Ureter (tissue), 1 donor: ENCODE data around the gene PTPRA. TPM values are rescaled to one million over a fixed set of nuclear protein-coding genes. Genes with fewer than 3 reads are reported as not detected.
"Not testable (repeated sequence)": the region's sequence is repeated elsewhere in the genome, so short reads cannot be mapped to it uniquely, and the experiment has no call there.

Experiments used
- DNase-seq: peaks from one replicate; pipeline ENCODE4 v3.0.0-alpha.2; 2020; ENCODE audit warnings: low spot score
- total RNA-seq: library from RNA; stranded (reverse); gene quantifications from one replicate; pipeline ENCODE4 v1.2.4, GENCODE V29; 2023
- donor health status: DM: yes; HTN: yes; CAD: no.

The PTPRA gene
- total RNA-seq, 1 donor from 2014 or later, result 79.5 TPM

DNA sequence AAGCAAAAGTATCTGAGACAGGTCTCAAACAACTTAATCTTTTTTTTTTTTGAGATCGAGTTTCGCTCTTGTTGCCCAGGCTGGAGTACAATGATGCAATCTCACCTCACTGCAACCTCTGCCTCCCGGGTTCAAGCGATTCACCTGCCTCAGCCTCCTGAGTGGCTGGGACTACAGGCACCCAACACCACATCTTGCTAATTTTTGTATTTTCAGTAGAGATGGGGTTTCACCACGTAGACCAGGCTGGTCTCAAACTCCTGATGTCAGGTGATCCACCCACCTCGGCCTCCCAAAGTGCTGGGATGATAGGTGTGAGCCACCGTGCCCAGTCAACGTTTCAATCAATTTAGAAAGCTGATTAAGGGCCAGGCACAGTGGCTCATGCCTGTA lies 200.0 kb downstream of the PTPRA start:
- not testable (repeated sequence) for DNase-seq

DNA sequence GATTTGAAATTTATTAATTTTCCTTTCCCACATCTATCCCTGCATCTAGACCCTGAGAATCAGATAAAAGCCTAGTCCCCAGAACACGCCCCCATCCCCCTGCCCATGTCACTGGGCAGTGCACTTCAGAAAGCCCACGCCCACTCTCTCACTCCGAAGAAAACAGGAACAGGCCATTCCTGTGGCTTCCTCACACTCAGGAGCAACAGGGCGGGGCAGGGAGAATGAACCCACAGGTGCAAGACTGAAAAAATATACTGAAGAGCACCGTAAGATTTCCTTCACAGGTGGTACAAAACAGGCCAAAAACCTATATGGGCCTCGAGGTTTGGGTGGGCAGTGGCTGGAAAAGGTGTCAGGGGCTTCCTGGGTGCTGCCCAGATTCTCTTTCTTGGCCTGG lies 201.5 kb downstream of the PTPRA start:
- DNase-seq, result no peak

DNA sequence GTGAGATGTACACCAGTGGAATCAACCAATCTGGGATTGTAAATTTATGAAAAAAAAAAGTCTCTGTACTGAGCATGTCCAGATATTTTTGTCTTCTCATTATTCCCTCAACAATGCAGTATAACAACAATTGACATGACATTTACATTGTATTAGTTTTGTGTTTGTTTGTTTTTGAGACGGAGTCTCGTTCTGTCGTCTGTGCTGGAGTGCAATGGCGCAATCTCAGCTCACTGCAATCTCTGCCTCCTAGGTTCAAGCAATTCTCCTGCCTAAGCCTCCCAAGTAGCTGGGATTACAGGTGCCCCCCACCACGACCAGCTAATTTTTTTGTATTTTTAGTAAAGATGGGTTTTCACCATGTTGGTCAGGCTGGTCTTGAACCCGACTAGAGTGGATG lies 202.0 kb downstream of the PTPRA start:
- not testable (repeated sequence) for DNase-seq

DNA sequence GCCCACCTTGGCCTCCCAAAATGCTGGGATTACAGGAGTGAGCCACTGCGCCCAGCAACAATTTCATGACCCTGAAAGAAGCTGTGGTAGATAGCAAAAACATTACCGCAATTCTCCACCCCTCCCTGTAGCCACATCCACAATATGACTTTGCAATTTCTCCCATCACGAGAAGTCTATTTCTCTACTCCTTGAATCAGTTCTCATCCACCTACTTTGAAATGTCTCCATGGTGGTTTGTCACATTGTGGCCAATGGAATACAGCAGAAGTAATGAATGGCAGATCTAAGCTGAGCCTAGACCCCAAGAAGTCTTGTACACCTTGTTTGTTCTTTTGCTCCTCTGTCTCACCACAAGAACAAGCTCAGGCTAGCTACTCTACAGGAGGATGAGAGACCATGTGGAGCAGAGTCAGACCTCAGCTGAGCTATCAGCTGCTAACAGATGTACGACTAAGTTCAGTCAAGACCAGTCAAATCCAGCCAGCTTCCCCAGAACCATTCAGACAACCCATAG lies 204.4 kb downstream of the PTPRA start:
- no peak for DNase-seq

DNA sequence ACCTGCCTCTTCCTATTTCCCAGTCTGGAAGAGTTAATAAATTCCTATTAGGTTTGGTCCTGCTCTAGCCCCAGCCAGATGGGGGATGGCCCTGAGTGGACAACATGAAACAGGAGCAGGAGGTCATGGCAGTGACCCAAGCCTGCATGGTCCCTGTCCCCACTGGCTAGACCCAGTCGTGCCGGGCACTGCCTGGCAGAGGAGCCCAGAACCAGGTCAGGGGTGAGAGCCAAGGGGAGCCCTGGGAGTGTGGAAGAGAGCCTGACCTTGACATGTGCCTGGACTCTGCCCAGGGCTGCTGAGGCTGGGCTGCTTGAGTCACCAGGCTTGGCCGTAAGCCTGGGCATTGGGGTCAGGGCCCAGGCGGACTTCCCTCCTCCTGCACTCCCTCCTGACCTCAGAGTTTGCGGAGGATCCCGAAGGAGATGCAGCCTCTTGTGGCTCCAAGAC lies 207.7 kb downstream of the PTPRA start:
- DNase-seq, result no peak

DNA sequence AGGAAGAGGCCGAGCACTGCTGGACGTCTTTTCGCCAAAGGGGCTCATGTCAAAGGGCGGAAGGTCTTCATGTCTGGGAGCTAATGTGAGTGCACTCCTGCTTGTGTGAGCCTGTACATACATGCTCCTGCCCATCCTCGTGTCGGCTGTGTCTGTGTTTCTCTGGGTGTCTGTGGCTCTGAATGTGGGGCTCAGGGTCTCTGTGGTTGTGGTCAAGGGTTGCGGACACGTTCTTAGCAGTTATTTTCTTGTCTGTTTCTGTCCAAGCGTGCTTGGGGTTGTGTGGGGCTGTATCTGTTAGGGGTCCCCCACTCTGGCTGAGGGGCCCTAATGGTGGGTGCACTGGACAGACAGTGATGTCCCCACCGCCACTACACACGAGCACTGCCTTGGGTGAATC lies 208.4 kb downstream of the PTPRA start:
- DNase-seq, result no peak

DNA sequence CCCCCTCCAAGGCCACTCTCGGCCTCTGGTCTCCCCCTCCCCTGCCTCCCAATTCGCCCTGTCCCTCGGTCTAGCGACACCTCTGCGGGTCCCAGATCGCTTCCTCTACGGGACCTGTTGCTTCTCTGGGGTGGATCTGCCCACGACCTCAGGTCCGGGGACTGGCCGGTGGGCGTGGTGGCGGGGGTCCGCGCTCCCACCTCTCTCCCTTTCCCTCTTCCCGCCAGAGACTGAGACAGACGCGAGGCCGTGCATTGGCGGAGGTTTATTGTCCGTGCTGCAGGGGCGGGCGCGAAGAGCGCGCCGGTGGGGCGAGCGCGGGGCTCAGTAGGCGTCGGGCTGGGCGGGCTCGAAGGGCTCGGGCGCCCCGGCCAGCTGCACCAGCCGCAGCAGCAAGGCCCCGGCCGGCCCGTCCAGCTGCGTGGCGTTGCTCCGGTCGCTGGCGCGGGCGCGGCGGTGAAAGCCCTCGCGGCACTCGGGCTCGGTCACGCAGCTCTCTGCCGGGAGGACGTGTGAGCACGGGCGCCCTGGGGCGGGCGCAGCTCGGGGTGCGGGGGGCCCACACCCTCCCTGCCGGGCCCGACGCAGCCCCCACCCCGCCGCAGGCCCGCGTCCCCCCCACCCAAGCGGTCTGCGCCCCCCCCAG lies 209.1 kb downstream of the PTPRA start:
- no peak for DNase-seq

DNA sequence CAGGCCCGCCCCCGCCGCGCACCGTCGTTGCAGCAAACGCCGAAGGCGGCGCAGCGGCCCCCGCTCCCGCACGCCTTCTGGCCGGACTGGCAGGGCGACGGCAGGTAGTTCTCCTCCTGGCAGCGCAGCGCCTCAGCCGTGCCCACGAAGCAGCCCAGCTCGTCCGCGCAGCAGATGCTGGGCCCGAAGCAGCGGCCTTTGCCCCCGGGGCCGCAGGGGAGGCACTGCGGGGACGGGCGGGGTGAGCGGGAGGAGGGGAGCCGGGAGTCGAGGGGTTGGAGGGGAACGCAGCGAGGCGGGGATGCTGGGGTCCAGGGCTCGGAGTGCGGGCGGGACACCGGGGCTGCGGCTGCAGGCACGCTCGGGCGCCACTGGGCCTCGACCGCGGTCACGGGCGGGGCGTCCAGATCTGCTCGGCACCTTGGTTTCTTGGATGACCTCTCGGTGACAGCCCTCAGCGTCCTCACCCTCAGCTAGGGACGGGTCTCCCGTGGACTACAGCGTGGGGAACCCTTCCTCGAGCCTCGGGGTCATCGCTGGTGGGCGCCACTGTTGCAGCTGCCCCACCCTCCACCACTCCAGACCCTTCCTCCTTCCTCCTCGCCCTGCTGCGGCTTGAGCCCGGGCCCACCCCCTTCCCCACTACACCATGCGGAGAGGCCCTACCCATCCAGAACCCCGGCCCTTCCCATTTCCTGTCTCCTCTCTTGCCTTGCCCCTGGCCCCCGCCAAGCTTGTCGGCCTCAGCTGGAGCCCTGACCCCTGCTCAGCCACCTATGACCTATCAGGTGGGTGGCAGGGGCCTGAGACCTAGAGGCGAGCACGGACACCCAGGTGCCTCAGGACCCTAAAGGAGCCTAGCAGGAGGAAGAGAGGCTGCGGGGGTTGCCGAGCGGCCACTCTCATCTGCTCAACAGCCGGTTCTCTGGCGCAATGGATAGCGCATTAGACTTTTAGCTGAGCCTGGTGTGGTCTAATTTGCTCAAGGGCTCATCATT lies 210.0 kb downstream of the PTPRA start:
- DNase-seq, result no peak

DNA sequence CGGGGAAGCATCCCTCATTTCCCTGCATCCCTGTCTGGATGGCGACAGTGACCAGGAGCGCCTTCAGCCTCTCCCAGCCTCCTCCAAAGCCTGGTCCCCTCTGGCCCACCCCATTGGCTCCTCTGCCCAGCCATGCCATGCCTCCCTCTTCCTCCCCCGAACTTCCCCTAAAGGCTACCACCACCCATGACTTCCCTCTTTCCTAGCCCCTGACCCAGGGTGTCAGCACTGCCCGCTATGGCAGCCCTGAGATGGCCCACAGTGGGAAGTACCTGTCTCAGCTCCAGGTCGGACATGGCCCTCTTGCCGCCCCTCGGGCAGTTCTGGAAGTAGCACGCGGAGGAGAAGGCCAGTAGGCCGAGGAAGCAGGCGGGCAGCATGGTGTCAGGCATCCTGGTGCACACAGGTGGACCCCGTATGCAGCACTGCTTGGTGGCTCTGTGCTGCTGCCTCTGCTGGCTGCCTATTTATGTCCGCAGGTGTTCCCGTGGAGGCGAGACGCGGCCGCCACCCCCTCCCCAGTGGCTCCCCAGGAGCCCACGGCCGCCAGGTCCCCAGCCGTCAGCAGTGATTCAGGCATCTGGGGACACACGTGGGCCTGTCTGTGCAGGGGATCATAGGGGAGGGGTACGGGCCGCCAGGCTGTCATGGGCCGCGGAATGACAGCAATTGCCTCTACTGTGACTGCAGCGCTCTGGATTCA lies 211.2 kb downstream of the PTPRA start, which contains the start of gene AVP:
TSS of gene AVP (minus strand) at position 442 of the 703 bp plus-strand sequence. CDS start at position 392, 50 bp downstream.
- no peak for DNase-seq

DNA sequence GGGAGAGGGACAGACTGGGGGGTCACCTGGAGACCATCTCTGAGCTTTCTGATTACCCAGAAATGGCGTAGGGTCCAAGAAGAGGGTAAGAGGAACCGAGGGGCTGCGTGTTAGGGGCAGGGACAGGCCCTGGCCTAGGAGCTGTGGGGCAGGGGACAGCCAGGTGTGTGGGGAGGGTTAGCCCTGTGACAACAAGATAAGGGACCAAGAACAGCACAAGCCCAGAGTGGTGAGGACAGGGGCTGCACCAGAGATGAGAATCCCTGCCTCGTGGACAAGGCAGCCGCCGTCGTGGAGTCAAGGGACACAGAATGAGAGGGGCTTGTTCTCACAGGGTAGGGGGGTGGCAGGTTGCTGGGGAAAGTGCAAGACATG lies 211.7 kb downstream of the PTPRA start:
- DNase-seq, result no peak

DNA sequence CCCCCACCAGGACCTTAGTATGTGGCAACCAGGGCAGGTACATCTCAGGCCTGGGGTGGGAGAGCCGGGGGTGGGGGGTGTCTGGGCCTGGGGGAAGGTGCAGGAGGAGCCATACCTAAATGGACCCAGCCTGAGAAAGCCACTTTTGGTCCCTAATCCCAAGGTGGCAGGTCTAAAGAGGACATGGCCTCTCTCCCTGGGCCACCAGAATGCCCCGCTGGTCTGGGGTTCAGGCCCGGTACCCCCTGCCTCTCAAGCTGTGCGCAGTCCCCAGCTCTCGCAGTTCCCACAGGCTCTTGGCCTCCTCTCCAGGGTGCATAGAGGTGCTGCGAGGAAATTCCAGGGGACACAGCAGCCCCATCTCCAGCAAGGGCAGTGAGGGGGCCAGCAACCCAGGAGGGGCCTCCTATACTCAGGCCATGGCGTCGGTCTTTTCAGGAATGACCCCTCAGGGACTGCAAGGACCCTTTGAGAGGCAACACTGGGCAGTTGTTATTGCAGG lies 212.3 kb downstream of the PTPRA start:
- no peak for DNase-seq

DNA sequence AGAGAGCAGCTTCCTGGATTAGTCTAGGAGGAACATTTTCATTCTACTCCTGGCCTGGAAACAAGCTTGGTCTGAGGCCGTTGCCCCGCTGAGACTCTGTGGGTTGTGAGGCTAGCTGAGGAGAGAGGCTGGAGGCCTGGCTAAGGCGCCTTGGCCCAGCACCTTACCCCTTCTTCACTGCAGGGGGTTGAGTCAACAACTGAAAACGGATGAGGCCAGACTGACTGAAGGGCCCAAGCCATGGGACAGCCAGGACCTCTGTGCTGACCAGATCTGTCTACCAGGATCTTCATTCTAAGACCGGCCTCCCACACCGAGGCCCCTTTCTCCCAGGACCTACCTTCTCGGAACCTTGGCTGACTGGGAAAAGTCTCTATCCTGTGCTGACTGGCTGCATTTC lies 214.8 kb downstream of the PTPRA start:
- no peak for DNase-seq

Other genes with a start within 250 kb of the PTPRA start
- 179 TPM for gene NOP56, start 220.8 kb upstream of the PTPRA start, total RNA-seq
- 79.8 TPM for gene IDH3B, start 209.3 kb upstream of the PTPRA start, total RNA-seq
- gene EBF4, start 180.7 kb upstream of the PTPRA start, total RNA-seq, result 30.3 TPM
- 3.0 TPM for gene CPXM1, start 72.9 kb upstream of the PTPRA start, total RNA-seq
- gene C20orf141, start 58.5 kb upstream of the PTPRA start, total RNA-seq, result not detected
- gene TMEM239, start 57.1 kb upstream of the PTPRA start, total RNA-seq, result not detected
- 53.5 TPM for gene PCED1A, start 32.8 kb upstream of the PTPRA start, total RNA-seq
- gene VPS16, start 32.7 kb upstream of the PTPRA start, total RNA-seq, result 38.0 TPM
- gene GNRH2, start 170.1 kb downstream of the PTPRA start, total RNA-seq, result 1.5 TPM
- gene MRPS26, start 172.6 kb downstream of the PTPRA start, total RNA-seq, result 49.6 TPM
- not detected for gene OXT, start 198.1 kb downstream of the PTPRA start, total RNA-seq
- gene AVP, start 211.2 kb downstream of the PTPRA start, total RNA-seq, result not detected